Measurements from ENCODE around the gene GTF3C2.

- no peak for TF ChIP-seq POLR2A (IDR thresholded peaks at IDR 0.05; ENCODE audit: low read length)
- TF ChIP-seq GATA1 (IDR thresholded peaks at IDR 0.05; ENCODE audit: low read depth, low read length) = no peak
Observed at GRCh38 chr2:27306136-27306535, 50.4 kb downstream of the GTF3C2 start.
